GM13976 (cell line): ENCODE data around the gene RBM47.

ENCODE experiments used
- DNase-seq: peaks from one replicate; pipeline ENCODE4 v3.0.0; 2012; ENCODE audit warnings: low spot score
- CTCF ChIP-seq: IDR thresholded peaks from 2 replicates; pipeline ENCODE4 v1.5.1; 2012; ENCODE audit warnings: borderline replicate concordance, mild to moderate bottlenecking; ENCODE audit not compliant: insufficient read depth; ENCODE audit errors: extremely low read depth, missing control alignments, control extremely low read depth
- in situ Hi-C: fragments of 300-500 bp; cut with MboI; formaldehyde crosslinking; loops from one replicate; pipeline ENCODE4 v1.12.0; 2022; ENCODE audit warnings: low sequenced_read_pairs, mixed read lengths, inconsistent platforms; ENCODE audit not compliant: unreplicated experiment

Gene RBM47

GRCh38 chr4:40629401-40630334 is at the start of gene RBM47:
Gene RBM47 (minus strand): TSS chr4:40629864. CDS start chr4:40438893, 190,971 bp downstream.
- TF ChIP-seq CTCF: no peak
- in situ Hi-C loops: no loop called here
- DNase-seq: peak; percentile 67

GRCh38 chr4:40678421-40678820 is 48.8 kb upstream of the RBM47 start:
- DNase-seq: no peak
- TF ChIP-seq CTCF: no peak
- in situ Hi-C loops: no loop called here

- in situ Hi-C loops: no loop called here
- no peak for DNase-seq
- no peak for TF ChIP-seq CTCF
Measured at GRCh38 chr4:40675166-40675565, 45.5 kb upstream of the RBM47 start.

- in situ Hi-C loops: no loop called here
- peak; percentile 75 for DNase-seq
- no peak for TF ChIP-seq CTCF
Measured at GRCh38 chr4:40672528-40673522, 43.2 kb upstream of the RBM47 start.

GRCh38 chr4:40669504-40669903 is 39.8 kb upstream of the RBM47 start:
- in situ Hi-C loops: no loop called here
- TF ChIP-seq CTCF: no peak
- DNase-seq: peak; percentile 59

- in situ Hi-C loops: no loop called here
- TF ChIP-seq CTCF: no peak
- DNase-seq: no peak
Measured at GRCh38 chr4:40665842-40666241, 36.2 kb upstream of the RBM47 start.
